T-helper 17 cell (primary cell): Measurements from ENCODE around the gene TBC1D12. TPM values are rescaled to one million over a fixed set of nuclear protein-coding genes. Genes with fewer than 3 reads are reported as not detected.
"Not testable (repeated sequence)": the region's sequence is repeated elsewhere in the genome, so short reads cannot be mapped to it uniquely, and the experiment has no call there.

Experiments
- ATAC-seq: fragments of 150-1000 bp; cut with Tn5 transposase; 2 replicates; pipeline ENCODE4 v1.10.0; 2021; ENCODE audit warnings: mild to moderate bottlenecking, moderate library complexity
- DNase-seq, 3 donors: peaks; one replicate each; pipeline versions ENCODE4 v3.0.0 to v3.0.0-alpha.2; 2020 to 2021
- H3K9me3 ChIP-seq: one replicate; pipeline ENCODE4 v1.7.0; 2013; ENCODE audit warnings: low read length, mild to moderate bottlenecking; ENCODE audit not compliant: control insufficient read depth, poor library complexity, severe bottlenecking
- H3K27ac Mint-ChIP-seq: one replicate; pipeline ENCODE4 v1.8.0; 2022; ENCODE audit warnings: mild to moderate bottlenecking, moderate library complexity, mixed read lengths
- H3K27me3 Mint-ChIP-seq: one replicate; pipeline ENCODE4 v1.8.0; 2022; ENCODE audit warnings: mixed read lengths
- H3K36me3 Mint-ChIP-seq: one replicate; pipeline ENCODE4 v1.8.0; 2022; ENCODE audit warnings: low read depth, mixed read lengths
- H3K4me1 Mint-ChIP-seq: one replicate; pipeline ENCODE4 v1.8.0; 2022; ENCODE audit warnings: mild to moderate bottlenecking, mixed read lengths
- H3K4me3 Mint-ChIP-seq: one replicate; pipeline ENCODE4 v1.8.0; 2022; ENCODE audit warnings: mild to moderate bottlenecking, moderate library complexity, mixed read lengths
- total RNA-seq, 4 donors: library from RNA in 2 of 4; stranded (reverse) in 2 of 4; gene quantifications; one replicate each; pipeline ENCODE4 v1.2.3 and lab custom pipeline; 2022 to 2026

TBC1D12 gene
- total RNA-seq, 2 donors from 2014 or later = 1.3 to 1.9 TPM

GRCh38 chr10:94489976-94490788 lies 87.8 kb downstream of the TBC1D12 start:
- DNase-seq (no peak), ATAC-seq (no peak)
- no peak overlapping the region for H3K27ac Mint-ChIP-seq
- no peaks in the 10 kb centered on the region for H3K36me3 Mint-ChIP-seq
- H3K4me1 Mint-ChIP-seq = no peaks in the 10 kb centered on the region
- peaks cover 16% of the 10 kb centered on the region for H3K27me3 Mint-ChIP-seq
- H3K4me3 Mint-ChIP-seq = no peak overlapping the region
- H3K9me3 ChIP-seq = peaks cover 2% of the 10 kb centered on the region

- no peak overlapping the region for H3K27ac Mint-ChIP-seq
- no peaks in the 10 kb centered on the region for H3K4me1 Mint-ChIP-seq
- no peak for ATAC-seq
- H3K9me3 ChIP-seq = peaks cover 2% of the 10 kb centered on the region
- peaks cover 16% of the 10 kb centered on the region for H3K27me3 Mint-ChIP-seq
- no peaks in the 10 kb centered on the region for H3K36me3 Mint-ChIP-seq
- no peak for DNase-seq
- no peak overlapping the region for H3K4me3 Mint-ChIP-seq
Observed at GRCh38 chr10:94490789-94491039, 88.4 kb downstream of the TBC1D12 start.

- H3K36me3 Mint-ChIP-seq = no peaks in the 10 kb centered on the region
- H3K4me1 Mint-ChIP-seq = no peaks in the 10 kb centered on the region
Observed at GRCh38 chr10:94493463-94493862, 91.1 kb downstream of the TBC1D12 start.

DNA sequence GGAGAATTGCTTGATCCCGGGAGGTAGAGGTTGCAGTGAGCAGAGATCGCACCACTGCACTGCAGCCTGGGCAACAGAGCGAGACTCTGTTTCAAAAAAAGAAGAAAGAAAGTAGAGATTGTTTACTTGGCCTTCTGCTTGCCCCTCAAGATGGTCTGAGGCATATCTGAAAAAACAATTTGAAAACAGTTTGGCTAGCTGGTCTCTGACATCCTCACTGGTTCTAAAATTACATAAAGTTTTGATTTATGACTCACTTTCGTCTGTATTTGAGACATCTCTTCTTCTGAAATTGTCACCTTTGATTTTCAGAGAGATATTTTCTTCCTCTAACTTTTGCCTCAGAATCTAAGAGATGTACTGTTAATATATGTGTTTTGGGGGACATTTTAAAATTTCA lies 93.7 kb downstream of the TBC1D12 start:
- Mint-ChIP-seq H3K4me3 (no peak overlapping the region), H3K36me3 (no peaks in the 10 kb centered on the region), H3K4me1 (no peaks in the 10 kb centered on the region), H3K27me3 (peaks cover 5% of the 10 kb centered on the region), H3K27ac (no peak overlapping the region)
- H3K9me3 ChIP-seq = no peaks in the 10 kb centered on the region
- ATAC-seq = no peak
- no peak for DNase-seq

More at GRCh38 chr10:94493463-94493862, 91.1 kb downstream of the TBC1D12 start:
- no peak for DNase-seq
- no peaks in the 10 kb centered on the region for H3K9me3 ChIP-seq
- no peak overlapping the region for H3K27ac Mint-ChIP-seq
- H3K4me3 Mint-ChIP-seq = no peak overlapping the region
- ATAC-seq = no peak
- H3K27me3 Mint-ChIP-seq = peaks cover 16% of the 10 kb centered on the region

GRCh38 chr10:94496646-94497045 lies 94.3 kb downstream of the TBC1D12 start:
- no peak for ATAC-seq
- H3K27me3 Mint-ChIP-seq = peaks cover 5% of the 10 kb centered on the region

GRCh38 chr10:94500063-94500462 lies 97.7 kb downstream of the TBC1D12 start:
- ATAC-seq = no peak
- no peaks in the 10 kb centered on the region for H3K4me1 Mint-ChIP-seq
- peaks cover 5% of the 10 kb centered on the region for H3K27me3 Mint-ChIP-seq
- H3K4me3 Mint-ChIP-seq = no peak overlapping the region
- DNase-seq = no peak
- H3K27ac Mint-ChIP-seq = no peak overlapping the region
- no peaks in the 10 kb centered on the region for H3K9me3 ChIP-seq
- H3K36me3 Mint-ChIP-seq = no peaks in the 10 kb centered on the region

More at GRCh38 chr10:94496646-94497045, 94.3 kb downstream of the TBC1D12 start:
- H3K9me3 ChIP-seq = no peaks in the 10 kb centered on the region
- no peak overlapping the region for H3K4me3 Mint-ChIP-seq
- no peak overlapping the region for H3K27ac Mint-ChIP-seq
- DNase-seq = no peak
- H3K4me1 Mint-ChIP-seq = no peaks in the 10 kb centered on the region
- H3K36me3 Mint-ChIP-seq = no peaks in the 10 kb centered on the region

GRCh38 chr10:94521276-94522250 lies 119.2 kb downstream of the TBC1D12 start:
- no peak for ATAC-seq

DNA sequence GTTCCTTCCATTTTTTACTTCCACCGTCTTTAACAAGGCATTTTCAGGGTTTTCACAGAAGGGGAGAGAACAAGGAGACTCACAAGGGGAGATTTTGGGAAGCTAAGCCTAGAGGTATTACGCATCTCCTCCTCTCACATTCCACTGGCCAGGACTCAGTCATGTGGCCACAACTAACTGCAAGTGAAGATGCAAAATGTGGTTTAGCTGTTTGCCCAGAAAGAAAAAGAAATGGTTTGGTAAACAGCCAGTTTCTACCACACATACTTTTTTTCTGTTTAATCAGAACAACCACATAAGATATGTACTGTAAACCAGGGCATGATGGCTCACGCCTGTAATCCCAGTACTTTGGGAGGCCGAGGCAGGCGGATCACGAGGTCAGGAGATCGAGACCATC lies 121.8 kb downstream of the TBC1D12 start:
- H3K4me1 Mint-ChIP-seq = no peaks in the 10 kb centered on the region
- H3K27ac Mint-ChIP-seq = no peak overlapping the region
- DNase-seq (no peak), ATAC-seq (no peak)
- peaks cover 2% of the 10 kb centered on the region for H3K36me3 Mint-ChIP-seq
- H3K9me3 ChIP-seq = no peaks in the 10 kb centered on the region
- H3K4me3 Mint-ChIP-seq = no peak overlapping the region
- peaks cover 15% of the 10 kb centered on the region for H3K27me3 Mint-ChIP-seq

More at GRCh38 chr10:94521276-94522250, 119.2 kb downstream of the TBC1D12 start:
- H3K4me3 Mint-ChIP-seq = no peak overlapping the region
- DNase-seq = no peak
- H3K27ac Mint-ChIP-seq = no peak overlapping the region
- no peaks in the 10 kb centered on the region for H3K9me3 ChIP-seq
- no peaks in the 10 kb centered on the region for H3K4me1 Mint-ChIP-seq
- H3K36me3 Mint-ChIP-seq = peaks cover 2% of the 10 kb centered on the region
- H3K27me3 Mint-ChIP-seq = peaks cover 4% of the 10 kb centered on the region

GRCh38 chr10:94524711-94525110 lies 122.4 kb downstream of the TBC1D12 start:
- H3K27ac Mint-ChIP-seq = no peak overlapping the region
- peaks cover 2% of the 10 kb centered on the region for H3K36me3 Mint-ChIP-seq
- peaks cover 15% of the 10 kb centered on the region for H3K27me3 Mint-ChIP-seq
- no peak overlapping the region for H3K4me3 Mint-ChIP-seq
- no peaks in the 10 kb centered on the region for H3K4me1 Mint-ChIP-seq
- ATAC-seq (no peak), DNase-seq (no peak)
- no peaks in the 10 kb centered on the region for H3K9me3 ChIP-seq

DNA sequence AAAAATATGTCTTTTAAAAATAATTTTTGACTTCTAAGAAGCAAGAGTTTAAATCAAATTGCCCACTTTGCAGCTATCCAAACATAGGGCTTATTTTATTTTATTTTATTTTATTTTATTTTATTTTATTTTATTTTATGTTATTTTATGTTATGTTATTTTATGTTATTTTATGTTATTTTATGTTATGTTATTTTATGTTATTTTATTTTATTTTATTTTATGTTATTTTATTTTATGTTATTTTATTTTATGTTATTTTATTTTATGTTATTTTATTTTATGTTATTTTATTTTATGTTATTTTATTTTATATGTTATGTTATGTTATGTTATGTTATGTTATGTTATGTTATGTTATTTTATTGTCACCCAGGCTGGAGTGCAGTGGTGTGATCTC lies 129.2 kb downstream of the TBC1D12 start:
- not testable (repeated sequence) for H3K27ac Mint-ChIP-seq, H3K4me1 Mint-ChIP-seq, ATAC-seq, H3K36me3 Mint-ChIP-seq, H3K9me3 ChIP-seq, DNase-seq, H3K4me3 Mint-ChIP-seq
- H3K27me3 Mint-ChIP-seq = peaks cover 18% of the 10 kb centered on the region

DNA sequence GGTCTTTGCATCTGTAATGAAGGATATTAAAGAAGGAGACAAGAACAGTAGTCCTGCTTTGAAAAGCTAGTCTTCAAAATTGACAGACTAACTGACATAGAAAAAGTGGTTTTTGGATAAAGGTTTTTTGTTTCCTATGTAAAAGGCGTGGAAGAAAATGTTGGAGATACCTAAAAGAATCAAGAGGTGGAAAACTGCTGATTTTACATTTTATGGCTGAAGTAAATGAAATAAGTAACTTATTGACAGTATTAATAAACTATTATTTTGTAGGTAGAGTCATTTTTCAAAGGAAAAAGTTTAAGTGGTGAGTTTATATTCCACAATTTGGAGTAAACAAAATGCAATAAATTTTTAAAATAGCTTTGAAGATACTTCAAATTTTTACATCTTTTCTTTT lies 130.7 kb downstream of the TBC1D12 start:
- H3K27ac Mint-ChIP-seq = no peak overlapping the region
- H3K4me1 Mint-ChIP-seq = no peaks in the 10 kb centered on the region
- ATAC-seq = no peak
- H3K4me3 Mint-ChIP-seq = no peak overlapping the region
- no peaks in the 10 kb centered on the region for H3K9me3 ChIP-seq
- no peaks in the 10 kb centered on the region for H3K36me3 Mint-ChIP-seq
- DNase-seq = no peak
- peaks cover 12% of the 10 kb centered on the region for H3K27me3 Mint-ChIP-seq

DNA sequence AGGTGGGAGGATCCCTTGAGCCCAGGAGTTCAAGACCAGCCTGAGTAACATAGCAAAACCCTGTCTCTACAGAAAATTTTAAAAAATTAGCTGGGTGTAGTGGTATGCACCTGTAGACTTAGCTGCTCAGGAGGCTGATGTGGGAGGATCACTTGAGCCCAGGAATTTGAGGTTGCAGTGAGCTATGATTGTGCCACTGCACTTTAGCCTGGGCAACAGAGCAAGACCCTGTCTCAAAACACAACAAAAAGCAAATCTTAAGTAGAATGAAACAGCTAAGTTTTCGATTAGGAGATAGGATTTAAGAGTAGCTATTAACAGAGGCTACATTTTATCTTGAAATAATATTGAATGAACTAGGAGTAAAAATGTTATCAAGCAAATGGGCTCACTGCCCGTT lies 139.9 kb downstream of the TBC1D12 start:
- H3K27ac Mint-ChIP-seq, ATAC-seq, H3K9me3 ChIP-seq, H3K4me3 Mint-ChIP-seq, H3K36me3 Mint-ChIP-seq, H3K27me3 Mint-ChIP-seq, DNase-seq: not testable (repeated sequence)
- peaks cover 17% of the 10 kb centered on the region for H3K4me1 Mint-ChIP-seq

DNA sequence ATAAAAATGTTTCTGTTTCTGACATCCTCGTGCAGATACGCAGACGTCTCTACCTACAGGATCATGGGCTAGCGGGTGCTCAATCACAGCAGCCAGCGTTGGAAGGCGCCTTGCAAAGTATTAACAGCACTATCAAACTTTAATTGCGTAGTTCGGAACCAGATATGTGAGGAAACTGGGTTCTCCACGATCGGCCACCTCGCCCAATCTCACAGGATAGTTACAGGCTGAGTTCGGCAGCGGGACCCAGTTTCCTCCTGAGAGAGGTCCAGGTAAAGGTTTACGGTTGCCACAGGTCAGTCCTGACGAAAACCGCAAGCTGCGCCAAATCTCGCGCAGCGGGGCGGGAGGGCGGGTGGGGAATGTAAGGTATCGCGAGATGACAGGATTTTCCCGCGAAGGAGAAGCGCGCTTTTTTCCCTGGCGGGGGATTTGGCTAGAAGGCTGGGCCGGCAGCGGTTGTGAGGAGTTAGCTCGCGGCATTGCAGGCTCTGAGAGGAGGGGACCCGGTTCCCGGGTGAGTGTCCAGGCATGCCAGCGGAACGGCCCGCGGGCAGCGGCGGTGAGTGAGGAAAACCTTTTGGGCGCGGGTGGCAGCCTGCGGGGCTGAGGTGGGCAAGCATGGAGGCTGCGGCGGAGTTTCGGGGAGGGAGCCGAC lies 143.2 kb downstream of the TBC1D12 start, which contains the start of gene HELLS:
TSS of gene HELLS (plus strand) at position 398 of the 658 bp plus-strand sequence. CDS start at position 532, 134 bp downstream.
- H3K9me3 ChIP-seq = no peaks in the 10 kb centered on the region
- Mint-ChIP-seq H3K4me3 (peak within 1 kb of the TSS; percentile 100), H3K36me3 (peaks cover 9% of the 10 kb centered on the region), H3K27ac (peak within 1 kb of the TSS; percentile 95), H3K4me1 (peaks cover 21% of the 10 kb centered on the region), H3K27me3 (no peaks in the 10 kb centered on the region)
- DNase-seq = peak; percentile 50 to 62 (median 52)
- peak; percentile 82 for ATAC-seq
